Activated naive CD4-positive, alpha-beta T cell treated with anti-CD3 and anti-CD28 coated beads, Interleukin-2, amount 50 U/mL, for 72 hours (primary cell): ENCODE results near the gene EZH1. TPM values are rescaled to one million over a fixed set of nuclear protein-coding genes. Genes with fewer than 3 reads are reported as not detected.

Experiments used
- ATAC-seq, 2 donors: fragments of 150-1000 bp; cut with Tn5 transposase; 2 replicates each; pipeline ENCODE4 v1.10.0; 2021; ENCODE audit warnings: mild to moderate bottlenecking in 2 of 2, moderate library complexity in 2 of 2
- DNase-seq, 2 donors: peaks; one replicate each; pipeline ENCODE4 v3.0.0; 2021 to 2022; ENCODE audit warnings: low spot score in 2 of 2
- H3K27ac Mint-ChIP-seq, 2 donors: one replicate each; pipeline ENCODE4 v1.8.0; 2022; ENCODE audit warnings: mild to moderate bottlenecking in 2 of 2, mixed read lengths in 2 of 2
- H3K36me3 Mint-ChIP-seq, 2 donors: one replicate each; pipeline ENCODE4 v1.8.0; 2022; ENCODE audit warnings: mixed read lengths in 2 of 2
- H3K9me3 Mint-ChIP-seq, 2 donors: one replicate each; pipeline ENCODE4 v1.8.0; 2022; ENCODE audit warnings: mixed read lengths in 2 of 2
- total RNA-seq, 2 donors: library from RNA; stranded (reverse); gene quantifications; one replicate each; pipeline ENCODE4 v1.2.3, GENCODE V29; 2022

EZH1 gene
- 10 to 100 TPM; 34.2 to 56.9 TPM for total RNA-seq

GRCh38 chr17:42744806-42745617 lies at the start of gene EZH1:
EZH1 (minus strand) TSS chr17:42745040; CDS start chr17:42728941, 16,099 bp downstream.
- DNase-seq (peak; percentile 97), ATAC-seq (peak; percentile 87 to 93)
- H3K9me3 Mint-ChIP-seq: no peaks in the 10 kb centered on the region
- H3K27ac Mint-ChIP-seq: peak within 1 kb of the TSS; percentile 96 to 97
- peaks cover 0 to 12% of the 10 kb centered on the region in 2 donors for H3K36me3 Mint-ChIP-seq

GRCh38 chr17:42792545-42792944 lies 47.7 kb upstream of the EZH1 start:
- DNase-seq (no peak), ATAC-seq (no peak)
- H3K27ac Mint-ChIP-seq: no peak overlapping the region
- H3K9me3 Mint-ChIP-seq: no peaks in the 10 kb centered on the region
- no peaks in the 10 kb centered on the region for H3K36me3 Mint-ChIP-seq

GRCh38 chr17:42791948-42792347 lies 47.1 kb upstream of the EZH1 start:
- no peak for DNase-seq
- H3K27ac Mint-ChIP-seq: no peak overlapping the region
- no peaks in the 10 kb centered on the region for H3K36me3 Mint-ChIP-seq
- no peaks in the 10 kb centered on the region for H3K9me3 Mint-ChIP-seq
- ATAC-seq: no peak

- Mint-ChIP-seq H3K9me3 (no peaks in the 10 kb centered on the region), H3K36me3 (peaks cover 6 to 14% of the 10 kb centered on the region in 2 donors), H3K27ac (no peak overlapping the region)
- ATAC-seq (no peak), DNase-seq (no peak)
Observed at GRCh38 chr17:42787266-42787665, 42.4 kb upstream of the EZH1 start.

- H3K36me3 Mint-ChIP-seq: peaks cover 6 to 14% of the 10 kb centered on the region in 2 donors
- no peak for ATAC-seq
- H3K27ac Mint-ChIP-seq: no peak overlapping the region
- no peaks in the 10 kb centered on the region for H3K9me3 Mint-ChIP-seq
- DNase-seq: peak in 1 of 2 donors; percentile 50
Observed at GRCh38 chr17:42784811-42785592, 40.2 kb upstream of the EZH1 start.

- ATAC-seq (no peak), DNase-seq (no peak)
- Mint-ChIP-seq H3K27ac (no peak overlapping the region), H3K36me3 (peaks cover 6 to 17% of the 10 kb centered on the region in 2 donors), H3K9me3 (no peaks in the 10 kb centered on the region)
Observed at GRCh38 chr17:42784409-42784808, 39.6 kb upstream of the EZH1 start.

- no peak for ATAC-seq
- no peak for DNase-seq
- H3K36me3 Mint-ChIP-seq: peaks cover 6 to 22% of the 10 kb centered on the region in 2 donors
- no peaks in the 10 kb centered on the region for H3K9me3 Mint-ChIP-seq
- H3K27ac Mint-ChIP-seq: no peak overlapping the region
Observed at GRCh38 chr17:42783791-42784138, 38.9 kb upstream of the EZH1 start.

- Mint-ChIP-seq H3K9me3 (no peaks in the 10 kb centered on the region), H3K36me3 (peaks cover 6 to 22% of the 10 kb centered on the region in 2 donors), H3K27ac (no peak overlapping the region)
- DNase-seq (no peak), ATAC-seq (no peak)
Observed at GRCh38 chr17:42783062-42783790, 38.4 kb upstream of the EZH1 start.

GRCh38 chr17:42782166-42783061 lies 37.6 kb upstream of the EZH1 start:
- Mint-ChIP-seq H3K36me3 (peaks cover 6 to 22% of the 10 kb centered on the region in 2 donors), H3K27ac (no peak overlapping the region), H3K9me3 (no peaks in the 10 kb centered on the region)
- DNase-seq (no peak), ATAC-seq (no peak)

- Mint-ChIP-seq H3K9me3 (no peaks in the 10 kb centered on the region), H3K27ac (no peak overlapping the region), H3K36me3 (peaks cover 6 to 22% of the 10 kb centered on the region in 2 donors)
- DNase-seq: no peak
- ATAC-seq: no peak
Observed at GRCh38 chr17:42781639-42782165, 36.9 kb upstream of the EZH1 start.

- ATAC-seq (no peak), DNase-seq (no peak)
- peaks cover 6 to 21% of the 10 kb centered on the region in 2 donors for H3K36me3 Mint-ChIP-seq
- no peaks in the 10 kb centered on the region for H3K9me3 Mint-ChIP-seq
- H3K27ac Mint-ChIP-seq: no peak overlapping the region
Observed at GRCh38 chr17:42780851-42781638, 36.2 kb upstream of the EZH1 start.

GRCh38 chr17:42779936-42780850 lies 35.4 kb upstream of the EZH1 start, which contains the start of gene WNK4:
WNK4 (plus strand) TSS chr17:42780610; CDS start chr17:42780699, 89 bp downstream.
- H3K36me3 Mint-ChIP-seq: peaks cover 6 to 20% of the 10 kb centered on the region in 2 donors
- DNase-seq (no peak), ATAC-seq (no peak)
- no peak within 1 kb of the TSS for H3K27ac Mint-ChIP-seq
- H3K9me3 Mint-ChIP-seq: no peaks in the 10 kb centered on the region

GRCh38 chr17:42779304-42779935 lies 34.6 kb upstream of the EZH1 start:
- H3K27ac Mint-ChIP-seq: no peak overlapping the region
- DNase-seq (no peak), ATAC-seq (no peak)
- H3K9me3 Mint-ChIP-seq: no peaks in the 10 kb centered on the region
- peaks cover 11 to 27% of the 10 kb centered on the region in 2 donors for H3K36me3 Mint-ChIP-seq

- DNase-seq: no peak
- no peak for ATAC-seq
- H3K9me3 Mint-ChIP-seq: no peaks in the 10 kb centered on the region
- no peak overlapping the region for H3K27ac Mint-ChIP-seq
- H3K36me3 Mint-ChIP-seq: peaks cover 19 to 35% of the 10 kb centered on the region in 2 donors
Observed at GRCh38 chr17:42778570-42778969, 33.7 kb upstream of the EZH1 start.
